ENCODE results near the gene S100A2. TPM values are rescaled to one million over a fixed set of nuclear protein-coding genes. Genes with fewer than 3 reads are reported as not detected.

S100A2 gene
- total and polyA plus RNA-seq, 2 of the 13 experiments (the other 11 are each of a cell fraction or from before 2014, with no cell fraction given) = 1.2 TPM

DNA sequence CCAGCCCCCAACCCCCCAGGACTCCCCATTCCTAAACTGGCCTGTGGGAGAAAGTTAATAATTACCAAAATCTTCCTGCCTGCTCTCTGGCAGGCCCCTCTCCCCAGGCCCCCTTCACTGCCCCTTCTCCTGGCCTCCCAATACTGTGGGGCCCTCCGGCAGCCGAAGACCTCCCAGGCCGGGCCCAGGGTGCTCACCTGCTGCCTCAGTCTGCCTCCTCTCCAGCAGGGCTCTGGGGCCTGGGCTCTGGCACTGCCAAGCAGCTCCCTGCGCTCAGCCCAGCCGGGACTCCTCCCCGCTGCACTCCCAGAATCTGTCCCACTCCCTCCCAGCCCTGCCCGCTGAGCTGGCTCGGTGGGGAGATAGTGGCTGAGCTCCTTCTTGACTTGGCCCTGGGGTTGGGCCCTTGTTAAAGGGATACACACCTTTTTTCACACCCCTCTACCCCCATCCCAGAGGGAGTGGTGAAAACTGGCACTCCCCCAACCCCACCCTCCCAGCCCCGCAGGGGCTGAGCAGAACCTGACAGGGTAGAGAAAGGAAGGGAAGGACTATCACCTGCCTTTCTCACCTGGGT lies 47.2 kb upstream of the S100A2 start, which contains the start of gene S100A16 (continued):
- TF ChIP-seq ISL2 (CRISPR knock-in tag; IDR thresholded peaks at IDR 0.05) = peak; percentile 19; the same call in 1 of the 2 replicates
- TF ChIP-seq ADNP (CRISPR knock-in tag; IDR thresholded peaks at IDR 0.05) = no peak
- no peak for TF ChIP-seq SIX4 (CRISPR knock-in tag; IDR thresholded peaks at IDR 0.05)
- TF ChIP-seq KAT7 (CRISPR knock-in tag; IDR thresholded peaks at IDR 0.05; ENCODE audit: borderline replicate concordance) = no peak
- TF ChIP-seq HNRNPUL1 (IDR thresholded peaks at IDR 0.05; ENCODE audit: low read depth, low read length) = no peak
- TF ChIP-seq, protein P1, sequence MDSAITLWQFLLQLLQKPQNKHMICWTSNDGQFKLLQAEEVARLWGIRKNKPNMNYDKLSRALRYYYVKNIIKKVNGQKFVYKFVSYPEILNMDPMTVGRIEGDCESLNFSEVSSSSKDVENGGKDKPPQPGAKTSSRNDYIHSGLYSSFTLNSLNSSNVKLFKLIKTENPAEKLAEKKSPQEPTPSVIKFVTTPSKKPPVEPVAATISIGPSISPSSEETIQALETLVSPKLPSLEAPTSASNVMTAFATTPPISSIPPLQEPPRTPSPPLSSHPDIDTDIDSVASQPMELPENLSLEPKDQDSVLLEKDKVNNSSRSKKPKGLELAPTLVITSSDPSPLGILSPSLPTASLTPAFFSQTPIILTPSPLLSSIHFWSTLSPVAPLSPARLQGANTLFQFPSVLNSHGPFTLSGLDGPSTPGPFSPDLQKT (CRISPR knock-in tag; IDR thresholded peaks at IDR 0.05; ENCODE audit: borderline replicate concordance) = no peak
- no peak for TF ChIP-seq ZNF256 (CRISPR knock-in tag; conservative IDR thresholded peaks at IDR 0.05)
- TF ChIP-seq ZBTB4 (CRISPR knock-in tag; IDR thresholded peaks at IDR 0.05; ENCODE audit: borderline replicate concordance) = no peak
- peak; percentile 62; the same call in 1 of the 2 replicates for TF ChIP-seq KDM5B (CRISPR knock-in tag; IDR thresholded peaks at IDR 0.05; ENCODE audit: borderline replicate concordance)
- TF ChIP-seq KDM1A (CRISPR knock-in tag; IDR thresholded peaks at IDR 0.05) = no peak
- no peak for TF ChIP-seq ZNF577 (CRISPR knock-in tag; IDR thresholded peaks at IDR 0.05; ENCODE audit: borderline replicate concordance, low read depth)
- TF ChIP-seq BORCS8-MEF2B (CRISPR knock-in tag; IDR thresholded peaks at IDR 0.05) = 0 out of 2 replicates have a peak, but pooled peaks have one; percentile 19
- TF ChIP-seq ZNF747 (CRISPR knock-in tag; IDR thresholded peaks at IDR 0.05; ENCODE audit: borderline replicate concordance) = no peak
- TF ChIP-seq ZNF260 (CRISPR knock-in tag; IDR thresholded peaks at IDR 0.05; ENCODE audit: borderline replicate concordance, low read depth) = no peak
- TF ChIP-seq ZNF124 (CRISPR knock-in tag; IDR thresholded peaks at IDR 0.05) = no peak
- TF ChIP-seq ZNF792 (CRISPR knock-in tag; IDR thresholded peaks at IDR 0.05) = peak; percentile 86; the same call in 1 of the 2 replicates
- TF ChIP-seq HOXA5 (CRISPR knock-in tag; IDR thresholded peaks at IDR 0.05) = peak; percentile 65; the same call in 1 of the 2 replicates
- no peak for TF ChIP-seq HOXD1 (CRISPR knock-in tag; IDR thresholded peaks at IDR 0.05)
- TF ChIP-seq SRSF1 (optimal IDR thresholded peaks at IDR 0.05; ENCODE audit: low read depth, low read length) = peak; percentile 80
- no peak for TF ChIP-seq ATRX (CRISPR knock-in tag; IDR thresholded peaks at IDR 0.05; ENCODE audit: borderline replicate concordance)
- TF ChIP-seq ZNF546 (CRISPR knock-in tag; conservative IDR thresholded peaks at IDR 0.05) = no peak
- no peak; the same call in 1 of the 2 replicates for TF ChIP-seq ZNF33B (CRISPR knock-in tag; IDR thresholded peaks at IDR 0.05)
- peak; percentile 37; the same call in 1 of the 2 replicates for TF ChIP-seq TBX2 (CRISPR knock-in tag; IDR thresholded peaks at IDR 0.05; ENCODE audit: borderline replicate concordance)
- peak; percentile 29; the same call in 1 of the 2 replicates for TF ChIP-seq ZNF451 (CRISPR knock-in tag; IDR thresholded peaks at IDR 0.05)
- peak; percentile 51; the same call in 1 of the 2 replicates for TF ChIP-seq MTA1 (CRISPR knock-in tag; IDR thresholded peaks at IDR 0.05; ENCODE audit: borderline replicate concordance)
- peak; percentile 79; the same call in 1 of the 2 replicates for TF ChIP-seq HNRNPL (IDR thresholded peaks at IDR 0.05; ENCODE audit: low read depth, low read length)

Measured in HepG2 (cell line).